ENCODE data around the gene GZMB. TPM values are rescaled to one million over a fixed set of nuclear protein-coding genes. Genes with fewer than 3 reads are reported as not detected.
A peak's percentile ranks its signal among the peaks of the same experiment; 100 is the strongest.
"Not testable (repeated sequence)": the region's sequence is repeated elsewhere in the genome, so short reads cannot be mapped to it uniquely, and the experiment has no call there.

Gene GZMB
- total RNA-seq, 1 donor = not detected

GRCh38 chr14:24605435-24606190, 28.4 kb downstream of the GZMB start:
- H3K36me3 ChIP-seq (ENCODE audit: insufficient read depth, low read length) = no peaks in the 10 kb centered on the region
- DNase-seq (ENCODE audit: insufficient read length, low spot score, missing footprints) = no peak
- H4K20me1 ChIP-seq (ENCODE audit: insufficient read depth, low read length) = no peaks in the 10 kb centered on the region
- no peaks in the 10 kb centered on the region for H3K27me3 ChIP-seq (ENCODE audit: insufficient read depth, low read length)
- H3K4me3 ChIP-seq (ENCODE audit: insufficient read depth, low read length) = no peak overlapping the region
- no peaks in the 10 kb centered on the region for H3K79me2 ChIP-seq (ENCODE audit: insufficient read depth, low read length)
- H3K9me3 ChIP-seq (ENCODE audit: low read depth, low read length) = peaks cover 2% of the 10 kb centered on the region
- H3K4me1 ChIP-seq (ENCODE audit: insufficient read depth, low read length) = no peaks in the 10 kb centered on the region
- no peak overlapping the region for H3K27ac ChIP-seq (ENCODE audit: low read depth, low read length)
- peak; percentile 47 for TF ChIP-seq CTCF (IDR thresholded peaks at IDR 0.05; ENCODE audit: extremely low read depth, low read depth, low read length)
- no peak overlapping the region for H2AFZ ChIP-seq (ENCODE audit: low read length)
- H3K4me2 ChIP-seq (ENCODE audit: insufficient read depth, low read length) = no peak overlapping the region

- Histone ChIP-seq H3K9me3 (ENCODE audit: low read depth, low read length) (peaks cover 2% of the 10 kb centered on the region), H3K79me2 (ENCODE audit: insufficient read depth, low read length) (no peaks in the 10 kb centered on the region), H3K4me3 (ENCODE audit: insufficient read depth, low read length) (no peak overlapping the region), H2AFZ (ENCODE audit: low read length) (no peak overlapping the region), H3K27me3 (ENCODE audit: insufficient read depth, low read length) (no peaks in the 10 kb centered on the region), H3K4me1 (ENCODE audit: insufficient read depth, low read length) (no peaks in the 10 kb centered on the region), H3K36me3 (ENCODE audit: insufficient read depth, low read length) (no peaks in the 10 kb centered on the region), H3K4me2 (ENCODE audit: insufficient read depth, low read length) (no peak overlapping the region), H3K27ac (ENCODE audit: low read depth, low read length) (no peak overlapping the region), H4K20me1 (ENCODE audit: insufficient read depth, low read length) (no peaks in the 10 kb centered on the region)
- no peak for DNase-seq (ENCODE audit: insufficient read length, low spot score, missing footprints)
- TF ChIP-seq CTCF (IDR thresholded peaks at IDR 0.05; ENCODE audit: extremely low read depth, low read depth, low read length) = no peak
Measured at GRCh38 chr14:24597403-24597802, 36.6 kb downstream of the GZMB start.

- H4K20me1 ChIP-seq (ENCODE audit: insufficient read depth, low read length) = no peaks in the 10 kb centered on the region
- H3K4me1 ChIP-seq (ENCODE audit: insufficient read depth, low read length) = no peaks in the 10 kb centered on the region
- no peak for DNase-seq (ENCODE audit: insufficient read length, low spot score, missing footprints)
- no peak overlapping the region for H3K27ac ChIP-seq (ENCODE audit: low read depth, low read length)
- H3K27me3 ChIP-seq (ENCODE audit: insufficient read depth, low read length) = no peaks in the 10 kb centered on the region
- no peaks in the 10 kb centered on the region for H3K36me3 ChIP-seq (ENCODE audit: insufficient read depth, low read length)
- no peak overlapping the region for H3K4me2 ChIP-seq (ENCODE audit: insufficient read depth, low read length)
- no peak overlapping the region for H3K4me3 ChIP-seq (ENCODE audit: insufficient read depth, low read length)
- no peak overlapping the region for H2AFZ ChIP-seq (ENCODE audit: low read length)
- H3K79me2 ChIP-seq (ENCODE audit: insufficient read depth, low read length) = no peaks in the 10 kb centered on the region
- H3K9me3 ChIP-seq (ENCODE audit: low read depth, low read length) = no peaks in the 10 kb centered on the region
- no peak for TF ChIP-seq CTCF (IDR thresholded peaks at IDR 0.05; ENCODE audit: extremely low read depth, low read depth, low read length)
Measured at GRCh38 chr14:24595073-24595808, 38.7 kb downstream of the GZMB start.

- H3K36me3 ChIP-seq (ENCODE audit: insufficient read depth, low read length); H3K4me3 ChIP-seq (ENCODE audit: insufficient read depth, low read length); H3K79me2 ChIP-seq (ENCODE audit: insufficient read depth, low read length); H3K27me3 ChIP-seq (ENCODE audit: insufficient read depth, low read length); DNase-seq (ENCODE audit: insufficient read length, low spot score, missing footprints); H3K27ac ChIP-seq (ENCODE audit: low read depth, low read length); H3K9me3 ChIP-seq (ENCODE audit: low read depth, low read length); H3K4me1 ChIP-seq (ENCODE audit: insufficient read depth, low read length); H3K4me2 ChIP-seq (ENCODE audit: insufficient read depth, low read length); H2AFZ ChIP-seq (ENCODE audit: low read length); H4K20me1 ChIP-seq (ENCODE audit: insufficient read depth, low read length): not testable (repeated sequence)
Measured at GRCh38 chr14:24591004-24591403, 43.0 kb downstream of the GZMB start.

GRCh38 chr14:24584402-24584801, 49.6 kb downstream of the GZMB start:
- H2AFZ ChIP-seq (ENCODE audit: low read length); DNase-seq (ENCODE audit: insufficient read length, low spot score, missing footprints); H3K4me3 ChIP-seq (ENCODE audit: insufficient read depth, low read length); H3K4me2 ChIP-seq (ENCODE audit: insufficient read depth, low read length); H3K27ac ChIP-seq (ENCODE audit: low read depth, low read length); H3K9me3 ChIP-seq (ENCODE audit: low read depth, low read length); H3K27me3 ChIP-seq (ENCODE audit: insufficient read depth, low read length); H3K79me2 ChIP-seq (ENCODE audit: insufficient read depth, low read length); H3K4me1 ChIP-seq (ENCODE audit: insufficient read depth, low read length); H4K20me1 ChIP-seq (ENCODE audit: insufficient read depth, low read length); H3K36me3 ChIP-seq (ENCODE audit: insufficient read depth, low read length): not testable (repeated sequence)

All from osteoblast (primary cell).